Suprapubic skin (tissue), 4 donors: Measurements from ENCODE around the gene ATP13A3. TPM values are rescaled to one million over a fixed set of nuclear protein-coding genes. Genes with fewer than 3 reads are reported as not detected.
"Not testable (repeated sequence)": the region's sequence is repeated elsewhere in the genome, so short reads cannot be mapped to it uniquely, and the experiment has no call there.

ENCODE experiments used
- DNase-seq, 2 donors: peaks; one replicate each; pipeline ENCODE4 v3.0.0-alpha.2; 2019; ENCODE audit warnings: low spot score in 2 of 2
- H3K27ac ChIP-seq: fragments of 200-600 bp; sonication (generic); one replicate; pipeline ENCODE4 v1.5.1; 2019
- H3K27me3 ChIP-seq: fragments of 200-600 bp; sonication (generic); one replicate; pipeline ENCODE4 v1.5.1; 2019
- H3K36me3 ChIP-seq: fragments of 200-600 bp; sonication (generic); one replicate; pipeline ENCODE4 v1.5.1; 2019
- H3K4me1 ChIP-seq: fragments of 200-600 bp; sonication (generic); one replicate; pipeline ENCODE4 v1.5.1; 2019
- H3K4me3 ChIP-seq: fragments of 200-600 bp; sonication (generic); one replicate; pipeline ENCODE4 v1.5.1; 2019; ENCODE audit warnings: mild to moderate bottlenecking
- H3K9me3 ChIP-seq: fragments of 200-600 bp; sonication (generic); one replicate; pipeline ENCODE4 v1.5.1; 2019
- CTCF ChIP-seq, 2 donors: fragments of 200-600 bp in 1 of 2; fragments of 450-650 bp in 1 of 2; sonication (generic) in 1 of 2; IDR thresholded peaks; one replicate each; pipeline ENCODE4 v1.5.1; 2016 to 2019; ENCODE audit warnings: antibody characterized with exemption in 2 of 2, mild to moderate bottlenecking in 1 of 2, moderate library complexity in 1 of 2
- EP300 ChIP-seq: sonication (generic); formaldehyde crosslinking; IDR thresholded peaks from one replicate; pipeline ENCODE4 v1.6.1; 2017; ENCODE audit warnings: antibody characterized with exemption
- POLR2A ChIP-seq, 2 donors: fragments of 450-650 bp; IDR thresholded peaks; one replicate each; pipeline ENCODE4 v1.6.1; 2017; ENCODE audit warnings: antibody characterized with exemption in 2 of 2, mild to moderate bottlenecking in 2 of 2, moderate library complexity in 2 of 2
- POLR2AphosphoS5 ChIP-seq, 3 donors: sonication (generic); formaldehyde crosslinking; IDR thresholded peaks; one replicate each; pipeline ENCODE4 v1.6.1; 2017; ENCODE audit warnings: antibody characterized with exemption in 3 of 3
- WGBS: methylation state at CpG from one replicate; pipeline ENCODE4 v1.1.5; 2018; 5-methylcytosine and 5-hydroxymethylcytosine counted together
- total RNA-seq, 4 donors: library from RNA; depleted of rRNA; stranded (reverse); fragments of >200 nt; gene quantifications; one replicate each; pipeline ENCODE4 v1.1.0, GENCODE V29; 2016

Gene ATP13A3
- total RNA-seq, 4 donors from 2014 or later, result 49.3 to 76.0 (median 64.0) TPM

DNA sequence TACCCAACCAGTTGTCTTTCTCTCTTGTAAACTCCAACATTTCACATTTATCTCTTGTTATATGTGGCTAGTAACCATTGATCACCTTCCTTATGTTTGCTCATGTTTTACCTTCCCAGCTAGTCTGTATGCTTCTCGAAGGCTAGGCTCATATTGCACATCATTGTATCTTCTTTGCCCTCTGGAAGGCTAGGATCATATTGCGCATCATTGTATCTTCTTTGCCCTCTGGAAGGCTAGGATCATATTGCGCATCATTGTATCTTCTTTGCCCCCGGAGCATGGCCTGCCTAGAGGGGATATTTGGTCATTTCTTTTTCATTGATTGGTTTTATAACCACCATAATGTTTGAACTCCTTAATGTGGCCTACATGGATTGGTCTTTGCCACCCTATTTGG, 39.4 kb upstream of the ATP13A3 start:
- WGBS, result 94% methylated on average over 4 of the region's 4 CpGs
- Histone ChIP-seq H3K27me3 (no peaks in the 10 kb centered on the region), H3K27ac (no peak overlapping the region), H3K4me1 (no peaks in the 10 kb centered on the region), H3K4me3 (no peak overlapping the region), H3K36me3 (no peaks in the 10 kb centered on the region), H3K9me3 (no peaks in the 10 kb centered on the region)
- no peak for TF ChIP-seq POLR2A (IDR thresholded peaks at IDR 0.05)
- TF ChIP-seq POLR2AphosphoS5 (IDR thresholded peaks at IDR 0.05), result no peak
- no peak for TF ChIP-seq EP300
- no peak for TF ChIP-seq CTCF (IDR thresholded peaks at IDR 0.05)
- DNase-seq, result no peak

GRCh38 chr3:194522579-194523046, 35.8 kb upstream of the ATP13A3 start:
- no peaks in the 10 kb centered on the region for H3K4me1 ChIP-seq
- no peaks in the 10 kb centered on the region for H3K9me3 ChIP-seq
- WGBS, result 48% methylated on average over 4 of the region's 4 CpGs
- DNase-seq, result no peak
- TF ChIP-seq EP300, result no peak
- no peak for TF ChIP-seq POLR2A (IDR thresholded peaks at IDR 0.05)
- no peak for TF ChIP-seq POLR2AphosphoS5 (IDR thresholded peaks at IDR 0.05)
- no peak for TF ChIP-seq CTCF (IDR thresholded peaks at IDR 0.05)
- no peaks in the 10 kb centered on the region for H3K36me3 ChIP-seq
- H3K4me3 ChIP-seq, result no peak overlapping the region
- H3K27me3 ChIP-seq, result no peaks in the 10 kb centered on the region
- no peak overlapping the region for H3K27ac ChIP-seq

DNA sequence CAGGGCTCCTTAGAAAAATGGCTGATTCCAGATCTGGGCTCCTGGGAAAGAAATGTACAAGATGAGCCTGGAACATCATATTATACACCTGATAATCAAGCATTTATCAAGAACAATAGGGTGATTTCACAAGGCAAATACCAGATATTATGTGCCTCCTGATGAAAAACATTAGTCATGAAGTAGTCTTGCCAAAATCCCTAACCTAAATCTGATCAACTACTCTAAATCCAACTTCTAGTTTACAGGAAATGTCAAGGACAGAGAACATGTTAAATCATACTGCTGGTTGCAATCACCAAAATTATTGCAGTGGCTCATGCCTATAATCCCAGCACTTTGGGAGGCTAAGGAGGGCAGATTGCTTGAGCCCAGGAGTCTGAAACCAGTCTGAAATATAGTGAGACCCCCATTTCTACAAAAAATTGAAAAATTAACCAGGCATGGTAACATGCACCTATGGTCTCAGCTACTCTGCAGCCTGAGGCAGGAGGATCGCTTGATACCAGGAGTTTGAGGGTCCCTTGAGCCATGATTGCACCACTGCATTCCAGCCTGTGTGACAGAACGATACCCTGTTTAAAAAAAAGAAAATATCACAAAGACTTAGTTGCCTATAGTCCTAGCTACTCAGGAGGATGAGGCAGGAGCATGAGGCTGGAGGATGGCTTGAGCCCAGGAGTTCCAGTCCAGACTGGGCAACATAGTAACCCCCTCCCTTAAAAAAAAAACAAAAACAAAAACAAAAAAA, 34.9 kb upstream of the ATP13A3 start:
- 83% methylated on average over 2 of the region's 2 CpGs for WGBS
- no peaks in the 10 kb centered on the region for H3K4me1 ChIP-seq
- no peak overlapping the region for H3K27ac ChIP-seq
- DNase-seq, result no peak
- no peaks in the 10 kb centered on the region for H3K27me3 ChIP-seq
- no peaks in the 10 kb centered on the region for H3K36me3 ChIP-seq
- H3K4me3 ChIP-seq, result no peak overlapping the region
- no peaks in the 10 kb centered on the region for H3K9me3 ChIP-seq
- TF ChIP-seq POLR2A (IDR thresholded peaks at IDR 0.05), result no peak
- no peak for TF ChIP-seq POLR2AphosphoS5 (IDR thresholded peaks at IDR 0.05)
- TF ChIP-seq CTCF (IDR thresholded peaks at IDR 0.05), result no peak
- TF ChIP-seq EP300, result no peak

- DNase-seq, H3K4me3 ChIP-seq, H3K27me3 ChIP-seq, H3K9me3 ChIP-seq, H3K27ac ChIP-seq, H3K4me1 ChIP-seq, H3K36me3 ChIP-seq: not testable (repeated sequence)
- 74% methylated on average over 8 of the region's 8 CpGs for WGBS
Measured at GRCh38 chr3:194520682-194521162, 33.9 kb upstream of the ATP13A3 start.

DNA sequence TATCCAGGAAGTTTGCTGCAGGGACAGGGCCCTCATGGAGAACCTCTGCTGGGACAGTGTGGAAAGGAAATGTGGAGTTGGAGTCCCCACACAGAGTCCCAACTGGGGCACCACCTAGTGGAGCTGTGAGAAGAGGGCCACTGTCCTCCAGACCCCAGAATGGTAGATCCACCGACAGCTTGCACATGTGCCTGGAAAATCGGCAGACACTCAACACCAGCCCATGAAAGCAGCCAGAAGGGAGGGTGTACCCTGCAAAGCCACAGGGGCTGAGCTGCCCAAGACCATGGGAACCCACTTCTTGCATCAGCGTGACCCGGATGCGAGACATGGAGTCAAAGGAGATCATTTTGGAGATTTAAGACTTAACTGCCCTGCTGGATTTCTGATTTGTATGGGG, 33.4 kb upstream of the ATP13A3 start:
- H3K27me3 ChIP-seq, DNase-seq, H3K9me3 ChIP-seq, H3K36me3 ChIP-seq, H3K27ac ChIP-seq, H3K4me1 ChIP-seq, H3K4me3 ChIP-seq: not testable (repeated sequence)
- 94% methylated on average over 5 of the region's 5 CpGs for WGBS

GRCh38 chr3:194518652-194519051, 31.9 kb upstream of the ATP13A3 start:
- Histone ChIP-seq H3K4me1 (no peaks in the 10 kb centered on the region), H3K9me3 (no peaks in the 10 kb centered on the region), H3K36me3 (no peaks in the 10 kb centered on the region), H3K4me3 (no peak overlapping the region), H3K27ac (no peak overlapping the region), H3K27me3 (no peaks in the 10 kb centered on the region)
- WGBS, result 45% methylated on average over 2 of the region's 2 CpGs
- DNase-seq, result no peak
- TF ChIP-seq POLR2A (IDR thresholded peaks at IDR 0.05) (no peak), EP300 (no peak), POLR2AphosphoS5 (IDR thresholded peaks at IDR 0.05) (no peak), CTCF (IDR thresholded peaks at IDR 0.05) (no peak)
